Measurements from ENCODE around the gene TTC7B. TPM values are rescaled to one million over a fixed set of nuclear protein-coding genes. Genes with fewer than 3 reads are reported as not detected.

TTC7B gene
- total RNA-seq, 2 experiments from 2014 or later: 5.9 to 6.6 TPM

- POLR2A ChIA-PET: no interaction called here
- Mint-ChIP-seq H3K27me3 (no peaks in the 10 kb centered on the region), H3K36me3 (no peaks in the 10 kb centered on the region), H3K4me3 (no peak overlapping the region), H3K4me1 (peaks cover 5% of the 10 kb centered on the region), H3K9me3 (no peaks in the 10 kb centered on the region), H3K27ac (no peak overlapping the region)
- DNase-seq: no peak
- no peak for ATAC-seq (ENCODE audit: low read depth)
These were observed 183.4 kb downstream of the TTC7B start for GRCh38 chr14:90632871-90633270.

GRCh38 chr14:90632451-90632850 is 183.8 kb downstream of the TTC7B start:
- ATAC-seq (ENCODE audit: low read depth): no peak
- no peak for DNase-seq
- Mint-ChIP-seq H3K27ac (no peak overlapping the region), H3K9me3 (no peaks in the 10 kb centered on the region), H3K4me3 (no peak overlapping the region), H3K4me1 (peaks cover 5% of the 10 kb centered on the region), H3K27me3 (no peaks in the 10 kb centered on the region), H3K36me3 (no peaks in the 10 kb centered on the region)
- POLR2A ChIA-PET: no interaction called here

- Mint-ChIP-seq H3K4me3 (no peak overlapping the region), H3K36me3 (no peaks in the 10 kb centered on the region), H3K9me3 (no peaks in the 10 kb centered on the region), H3K4me1 (peaks cover 5% of the 10 kb centered on the region), H3K27me3 (no peaks in the 10 kb centered on the region), H3K27ac (no peak overlapping the region)
- POLR2A ChIA-PET: no interaction called here
- ATAC-seq (ENCODE audit: low read depth) (no peak), DNase-seq (no peak)
These were observed 185.9 kb downstream of the TTC7B start for GRCh38 chr14:90630171-90630806.

- Mint-ChIP-seq H3K4me1 (peaks cover 5% of the 10 kb centered on the region), H3K9me3 (no peaks in the 10 kb centered on the region), H3K4me3 (no peak overlapping the region), H3K27ac (no peak overlapping the region), H3K36me3 (no peaks in the 10 kb centered on the region), H3K27me3 (no peaks in the 10 kb centered on the region)
- POLR2A ChIA-PET: no interaction called here
- no peak for DNase-seq
- no peak for ATAC-seq (ENCODE audit: low read depth)
These were observed 186.8 kb downstream of the TTC7B start for GRCh38 chr14:90629471-90629870.

- POLR2A ChIA-PET: no interaction called here
- Mint-ChIP-seq H3K9me3 (no peaks in the 10 kb centered on the region), H3K27ac (no peak overlapping the region), H3K27me3 (no peaks in the 10 kb centered on the region), H3K4me1 (peaks cover 5% of the 10 kb centered on the region), H3K4me3 (no peak overlapping the region), H3K36me3 (no peaks in the 10 kb centered on the region)
- DNase-seq: no peak
- ATAC-seq (ENCODE audit: low read depth): no peak
These were observed 187.4 kb downstream of the TTC7B start for GRCh38 chr14:90628825-90629224.

- no peak overlapping the region for H3K4me3 Mint-ChIP-seq
- ATAC-seq (ENCODE audit: low read depth) (no peak), DNase-seq (no peak)
- H3K9me3 Mint-ChIP-seq: no peaks in the 10 kb centered on the region
- H3K27me3 Mint-ChIP-seq: no peaks in the 10 kb centered on the region
- H3K36me3 Mint-ChIP-seq: no peaks in the 10 kb centered on the region
- H3K4me1 Mint-ChIP-seq: peaks cover 5% of the 10 kb centered on the region
- H3K27ac Mint-ChIP-seq: no peak overlapping the region
- POLR2A ChIA-PET: no interaction called here
These were observed 188.8 kb downstream of the TTC7B start for GRCh38 chr14:90627478-90627877.

GRCh38 chr14:90626550-90626949 is 189.7 kb downstream of the TTC7B start:
- POLR2A ChIA-PET: no interaction called here
- no peaks in the 10 kb centered on the region for H3K36me3 Mint-ChIP-seq
- H3K4me3 Mint-ChIP-seq: no peak overlapping the region
- no peaks in the 10 kb centered on the region for H3K27me3 Mint-ChIP-seq
- ATAC-seq (ENCODE audit: low read depth): no peak
- no peaks in the 10 kb centered on the region for H3K9me3 Mint-ChIP-seq
- no peak overlapping the region for H3K27ac Mint-ChIP-seq
- no peaks in the 10 kb centered on the region for H3K4me1 Mint-ChIP-seq
- no peak for DNase-seq

GRCh38 chr14:90625445-90625844 is 190.8 kb downstream of the TTC7B start:
- no peaks in the 10 kb centered on the region for H3K36me3 Mint-ChIP-seq
- DNase-seq: no peak
- no peak for ATAC-seq (ENCODE audit: low read depth)
- H3K27me3 Mint-ChIP-seq: no peaks in the 10 kb centered on the region
- H3K9me3 Mint-ChIP-seq: no peaks in the 10 kb centered on the region
- POLR2A ChIA-PET: no interaction called here
- H3K4me3 Mint-ChIP-seq: no peak overlapping the region
- no peaks in the 10 kb centered on the region for H3K4me1 Mint-ChIP-seq
- no peak overlapping the region for H3K27ac Mint-ChIP-seq

GRCh38 chr14:90624732-90625400 is 191.4 kb downstream of the TTC7B start:
- H3K27me3 Mint-ChIP-seq: no peaks in the 10 kb centered on the region
- no peak for ATAC-seq (ENCODE audit: low read depth)
- no peaks in the 10 kb centered on the region for H3K9me3 Mint-ChIP-seq
- no peak for DNase-seq
- H3K27ac Mint-ChIP-seq: no peak overlapping the region
- no peak overlapping the region for H3K4me3 Mint-ChIP-seq
- no peaks in the 10 kb centered on the region for H3K4me1 Mint-ChIP-seq
- H3K36me3 Mint-ChIP-seq: no peaks in the 10 kb centered on the region
- POLR2A ChIA-PET: no interaction called here

- POLR2A ChIA-PET: no interaction called here
- ATAC-seq (ENCODE audit: low read depth): no peak
- no peaks in the 10 kb centered on the region for H3K36me3 Mint-ChIP-seq
- DNase-seq: no peak
- H3K9me3 Mint-ChIP-seq: no peaks in the 10 kb centered on the region
- no peaks in the 10 kb centered on the region for H3K4me1 Mint-ChIP-seq
- no peak overlapping the region for H3K4me3 Mint-ChIP-seq
- H3K27ac Mint-ChIP-seq: no peak overlapping the region
- H3K27me3 Mint-ChIP-seq: no peaks in the 10 kb centered on the region
These were observed 192.0 kb downstream of the TTC7B start for GRCh38 chr14:90624227-90624626.

- Mint-ChIP-seq H3K4me3 (no peak overlapping the region), H3K4me1 (no peaks in the 10 kb centered on the region), H3K27me3 (no peaks in the 10 kb centered on the region), H3K27ac (no peak overlapping the region), H3K9me3 (no peaks in the 10 kb centered on the region), H3K36me3 (no peaks in the 10 kb centered on the region)
- POLR2A ChIA-PET: no interaction called here
- DNase-seq (no peak), ATAC-seq (ENCODE audit: low read depth) (no peak)
These were observed 195.0 kb downstream of the TTC7B start for GRCh38 chr14:90621201-90621600.

GRCh38 chr14:90620568-90621077 is 195.6 kb downstream of the TTC7B start:
- no peaks in the 10 kb centered on the region for H3K4me1 Mint-ChIP-seq
- no peaks in the 10 kb centered on the region for H3K9me3 Mint-ChIP-seq
- no peaks in the 10 kb centered on the region for H3K36me3 Mint-ChIP-seq
- no peak for ATAC-seq (ENCODE audit: low read depth)
- DNase-seq: no peak
- no peak overlapping the region for H3K27ac Mint-ChIP-seq
- POLR2A ChIA-PET: no interaction called here
- no peak overlapping the region for H3K4me3 Mint-ChIP-seq
- H3K27me3 Mint-ChIP-seq: no peaks in the 10 kb centered on the region

- Mint-ChIP-seq H3K36me3 (no peaks in the 10 kb centered on the region), H3K4me1 (no peaks in the 10 kb centered on the region), H3K27ac (no peak overlapping the region), H3K9me3 (no peaks in the 10 kb centered on the region), H3K27me3 (no peaks in the 10 kb centered on the region), H3K4me3 (no peak overlapping the region)
- POLR2A ChIA-PET: no interaction called here
- DNase-seq (no peak), ATAC-seq (ENCODE audit: low read depth) (no peak)
These were observed 196.3 kb downstream of the TTC7B start for GRCh38 chr14:90619911-90620310.

GRCh38 chr14:90617961-90618360 is 198.3 kb downstream of the TTC7B start:
- DNase-seq (no peak), ATAC-seq (ENCODE audit: low read depth) (no peak)
- POLR2A ChIA-PET: no interaction called here
- Mint-ChIP-seq H3K36me3 (no peaks in the 10 kb centered on the region), H3K27me3 (no peaks in the 10 kb centered on the region), H3K9me3 (no peaks in the 10 kb centered on the region), H3K4me1 (no peaks in the 10 kb centered on the region), H3K4me3 (no peak overlapping the region), H3K27ac (no peak overlapping the region)
